CD4-positive, alpha-beta T cell treated with Interleukin-17A for 1 hour (primary cell): ENCODE data around the gene ZMYND15.

ENCODE experiments used
- DNase-seq: peaks from one replicate; pipeline ENCODE4 v3.0.0-alpha.2; 2020

ZMYND15 gene

DNA sequence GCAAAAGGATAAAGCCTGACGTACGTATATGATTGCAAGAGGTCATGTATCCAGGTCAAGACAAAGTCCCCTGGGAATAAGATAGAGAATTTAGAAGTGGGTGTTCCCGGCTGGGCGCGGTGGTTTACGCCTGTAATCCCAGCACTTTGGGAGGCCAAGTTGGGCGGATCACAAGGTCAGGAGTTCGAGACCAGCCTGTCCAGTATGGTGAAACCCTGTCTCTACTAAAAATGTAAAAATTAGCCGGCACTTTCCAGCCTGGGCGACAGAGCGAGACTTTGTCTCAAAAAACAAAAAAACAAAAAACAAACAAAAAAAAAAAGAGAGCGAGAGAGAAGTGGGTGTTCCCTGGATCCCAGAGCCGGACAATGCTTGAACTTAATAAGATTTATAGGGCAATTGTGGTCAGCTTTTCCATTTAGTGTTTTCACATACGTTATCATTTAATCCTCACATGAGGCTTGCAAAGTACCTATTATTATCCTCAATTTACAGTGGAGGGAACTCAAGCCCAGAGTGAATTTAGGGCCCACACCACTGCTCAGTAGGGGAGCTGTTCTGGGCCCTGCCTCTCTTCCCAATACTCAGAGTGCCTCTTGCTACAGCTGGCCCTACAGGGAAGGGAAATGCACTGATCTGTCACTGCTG is 48.6 kb downstream of the ZMYND15 start:
- no peak for DNase-seq

GRCh38 chr17:4788807-4789700 is 49.4 kb downstream of the ZMYND15 start, which contains the start of gene GLTPD2:
GLTPD2 (plus strand) TSS chr17:4788964; CDS start chr17:4789012, 48 bp downstream.
- DNase-seq = no peak

DNA sequence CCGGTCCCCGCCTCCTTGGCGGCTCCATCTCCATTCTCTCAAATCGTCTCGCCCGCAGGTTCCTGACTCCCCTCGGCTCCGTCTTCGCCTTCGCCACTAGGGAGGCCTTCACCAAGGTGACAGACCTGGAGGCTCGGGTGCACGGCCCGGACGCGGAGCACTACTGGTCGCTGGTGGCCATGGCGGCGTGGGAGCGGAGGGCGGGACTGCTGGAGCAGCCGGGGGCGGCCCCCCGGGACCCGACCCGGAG is 50.0 kb downstream of the ZMYND15 start:
- no peak for DNase-seq

DNA sequence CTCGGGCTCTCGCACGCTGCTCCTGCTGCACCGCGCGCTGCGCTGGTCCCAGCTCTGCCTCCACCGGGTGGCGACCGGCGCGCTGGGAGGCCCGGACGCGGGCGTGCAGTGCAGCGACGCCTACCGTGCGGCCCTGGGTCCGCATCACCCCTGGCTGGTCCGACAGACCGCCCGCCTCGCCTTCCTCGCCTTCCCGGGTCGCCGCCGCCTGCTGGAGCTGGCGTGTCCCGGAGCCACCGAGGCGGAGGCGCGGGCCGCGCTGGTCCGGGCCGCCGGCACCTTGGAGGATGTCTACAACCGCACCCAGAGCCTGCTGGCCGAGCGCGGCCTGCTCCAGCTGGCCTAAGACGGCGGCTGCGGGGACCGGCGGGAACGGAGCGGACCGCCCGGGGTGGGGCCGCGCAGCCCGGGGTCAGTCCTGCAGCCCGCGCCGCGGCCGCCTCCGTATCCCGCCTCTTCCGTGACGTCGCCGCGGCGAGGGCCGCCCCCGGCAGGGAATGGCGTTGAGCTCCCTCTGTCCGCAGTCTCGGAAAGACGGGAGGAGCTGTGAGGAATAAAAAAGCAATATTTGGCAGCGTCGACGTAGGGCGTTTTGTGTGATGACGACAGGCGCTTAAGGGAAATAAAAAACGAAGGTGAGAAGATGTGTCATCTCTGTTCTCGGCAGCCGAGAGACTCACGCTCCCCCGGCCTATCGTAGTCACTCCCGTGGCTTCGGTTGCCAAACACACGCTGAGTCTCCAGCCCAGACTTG is 50.5 kb downstream of the ZMYND15 start:
- peak; percentile 84 for DNase-seq

GRCh38 chr17:4790705-4791088 is 51.1 kb downstream of the ZMYND15 start:
- DNase-seq = no peak

DNA sequence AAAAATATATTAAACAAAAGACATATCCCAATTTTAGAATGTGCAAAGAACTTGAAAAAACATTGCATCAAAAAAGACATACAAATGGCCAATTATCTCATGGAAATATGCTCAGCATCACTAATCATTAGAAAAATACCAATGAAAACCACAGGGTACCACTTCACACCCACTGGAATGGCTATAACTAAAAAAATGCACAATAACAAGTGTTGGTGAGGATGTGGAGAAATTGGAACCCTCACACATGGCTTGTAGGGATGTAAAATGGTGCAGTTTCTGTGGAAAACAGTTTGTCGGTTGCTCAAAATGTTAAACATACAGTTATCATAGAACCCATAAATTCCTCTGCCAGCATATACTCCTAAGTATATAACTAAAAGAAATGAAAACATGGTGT is 55.5 kb downstream of the ZMYND15 start:
- no peak for DNase-seq
